ENCODE results near the gene MAEA.

The MAEA gene

DNA sequence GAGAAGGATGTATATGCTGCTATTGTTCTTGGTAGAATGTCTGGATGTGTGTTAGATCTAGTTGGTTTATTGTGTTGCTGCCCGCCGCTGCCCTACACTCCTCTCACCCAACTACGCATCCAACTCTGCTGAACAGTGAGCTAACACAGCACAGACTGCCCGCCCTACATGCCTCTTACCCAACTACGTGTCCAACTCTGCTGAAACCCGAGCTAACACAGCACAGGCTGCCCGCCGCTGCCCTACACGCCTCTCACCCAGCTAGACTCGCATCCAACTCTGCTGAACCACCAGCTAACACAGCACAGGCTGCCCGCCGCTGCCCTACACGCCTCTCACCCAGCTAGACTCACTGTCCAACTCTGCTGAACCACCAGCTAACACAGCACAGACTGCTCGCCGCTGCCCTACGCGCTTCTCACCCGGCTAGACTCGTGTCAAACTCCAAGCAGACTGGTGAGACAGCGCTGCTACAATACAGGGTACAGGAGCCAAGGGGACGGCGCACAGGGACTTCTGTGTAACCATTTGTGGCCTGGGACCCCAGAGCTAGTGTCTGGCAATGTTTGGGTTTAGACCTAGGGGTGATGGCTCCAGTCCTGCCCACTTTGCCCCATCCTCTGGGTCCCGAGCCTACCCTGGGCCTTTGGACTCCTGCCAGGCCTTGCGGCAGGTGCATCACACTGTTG lies 29.1 kb upstream of the MAEA start:
- Histone ChIP-seq H3K4me2 (no peak overlapping the region), H3K27ac (no peak overlapping the region), H3K9ac (no peak overlapping the region), H3K79me2 (ENCODE audit: insufficient read depth, low read depth) (no peaks in the 10 kb centered on the region), H3K36me3 (ENCODE audit: insufficient read depth) (no peaks in the 10 kb centered on the region), H2AFZ (ENCODE audit: low read depth) (no peak overlapping the region), H3K4me1 (ENCODE audit: low read depth, poor library complexity, severe bottlenecking) (no peaks in the 10 kb centered on the region), H3K4me3 (IDR thresholded peaks at IDR 0.05; ENCODE audit: insufficient read depth, low read depth, low read length) (no peak overlapping the region), H3K27me3 (ENCODE audit: insufficient read depth, low read depth) (no peaks in the 10 kb centered on the region), H4K20me1 (ENCODE audit: insufficient read depth) (no peaks in the 10 kb centered on the region)
- TF ChIP-seq, protein P1, sequence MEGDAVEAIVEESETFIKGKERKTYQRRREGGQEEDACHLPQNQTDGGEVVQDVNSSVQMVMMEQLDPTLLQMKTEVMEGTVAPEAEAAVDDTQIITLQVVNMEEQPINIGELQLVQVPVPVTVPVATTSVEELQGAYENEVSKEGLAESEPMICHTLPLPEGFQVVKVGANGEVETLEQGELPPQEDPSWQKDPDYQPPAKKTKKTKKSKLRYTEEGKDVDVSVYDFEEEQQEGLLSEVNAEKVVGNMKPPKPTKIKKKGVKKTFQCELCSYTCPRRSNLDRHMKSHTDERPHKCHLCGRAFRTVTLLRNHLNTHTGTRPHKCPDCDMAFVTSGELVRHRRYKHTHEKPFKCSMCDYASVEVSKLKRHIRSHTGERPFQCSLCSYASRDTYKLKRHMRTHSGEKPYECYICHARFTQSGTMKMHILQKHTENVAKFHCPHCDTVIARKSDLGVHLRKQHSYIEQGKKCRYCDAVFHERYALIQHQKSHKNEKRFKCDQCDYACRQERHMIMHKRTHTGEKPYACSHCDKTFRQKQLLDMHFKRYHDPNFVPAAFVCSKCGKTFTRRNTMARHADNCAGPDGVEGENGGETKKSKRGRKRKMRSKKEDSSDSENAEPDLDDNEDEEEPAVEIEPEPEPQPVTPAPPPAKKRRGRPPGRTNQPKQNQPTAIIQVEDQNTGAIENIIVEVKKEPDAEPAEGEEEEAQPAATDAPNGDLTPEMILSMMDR (conservative IDR thresholded peaks at IDR 0.05; ENCODE audit: low read depth, low read length) = no peak

DNA sequence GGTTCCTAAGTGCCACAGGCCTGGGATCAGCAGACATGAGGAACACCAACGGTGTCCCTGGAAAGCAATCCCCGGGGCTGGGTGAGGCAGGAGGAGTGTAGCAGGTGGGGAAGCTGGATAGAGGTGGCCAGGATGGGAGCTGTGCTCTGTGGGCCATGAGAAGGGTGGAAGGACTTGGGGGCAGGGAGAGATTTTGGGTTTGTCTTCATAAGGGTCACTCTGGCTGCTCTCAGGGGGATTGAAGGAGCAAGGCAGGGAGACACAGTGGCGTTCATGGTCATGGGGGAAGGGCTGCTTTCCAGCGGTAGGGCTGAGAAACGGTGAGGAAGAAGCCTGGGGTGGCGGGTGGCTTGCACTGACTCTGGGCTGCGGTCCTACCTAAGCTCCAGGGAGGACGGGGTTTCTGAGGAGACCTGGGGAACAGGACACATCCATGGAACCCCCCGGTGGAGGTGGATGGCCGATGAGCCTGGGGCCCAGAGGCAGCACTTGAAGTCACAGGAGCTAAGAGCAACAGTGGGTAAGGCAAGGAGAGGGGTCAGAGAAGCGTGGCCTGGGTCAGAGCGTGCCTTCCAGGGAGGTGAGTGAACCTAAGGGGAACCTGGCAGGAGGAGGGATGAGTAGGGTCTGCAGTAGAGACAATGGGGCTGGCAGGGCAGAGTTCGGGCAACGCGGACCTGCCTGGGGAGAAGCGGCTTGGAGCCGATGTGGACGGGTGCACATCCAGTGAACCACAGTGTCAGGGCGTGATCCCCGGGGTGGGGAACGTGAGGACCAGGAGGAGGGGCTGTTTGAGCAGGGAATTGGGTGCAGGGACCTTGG lies 28.4 kb upstream of the MAEA start:
- H3K79me2 ChIP-seq (ENCODE audit: insufficient read depth, low read depth) = no peaks in the 10 kb centered on the region
- H3K27me3 ChIP-seq (ENCODE audit: insufficient read depth, low read depth) = no peaks in the 10 kb centered on the region
- H3K36me3 ChIP-seq (ENCODE audit: insufficient read depth) = no peaks in the 10 kb centered on the region
- no peak overlapping the region for H3K9ac ChIP-seq
- H2AFZ ChIP-seq (ENCODE audit: low read depth) = no peak overlapping the region
- H4K20me1 ChIP-seq (ENCODE audit: insufficient read depth) = no peaks in the 10 kb centered on the region
- H3K4me3 ChIP-seq (IDR thresholded peaks at IDR 0.05; ENCODE audit: insufficient read depth, low read depth, low read length) = no peak overlapping the region
- TF ChIP-seq, protein P1 (conservative IDR thresholded peaks at IDR 0.05; ENCODE audit: low read depth, low read length) = no peak
- H3K4me1 ChIP-seq (ENCODE audit: low read depth, poor library complexity, severe bottlenecking) = no peaks in the 10 kb centered on the region
- H3K4me2 ChIP-seq = no peak overlapping the region
- H3K27ac ChIP-seq = no peak overlapping the region

DNA sequence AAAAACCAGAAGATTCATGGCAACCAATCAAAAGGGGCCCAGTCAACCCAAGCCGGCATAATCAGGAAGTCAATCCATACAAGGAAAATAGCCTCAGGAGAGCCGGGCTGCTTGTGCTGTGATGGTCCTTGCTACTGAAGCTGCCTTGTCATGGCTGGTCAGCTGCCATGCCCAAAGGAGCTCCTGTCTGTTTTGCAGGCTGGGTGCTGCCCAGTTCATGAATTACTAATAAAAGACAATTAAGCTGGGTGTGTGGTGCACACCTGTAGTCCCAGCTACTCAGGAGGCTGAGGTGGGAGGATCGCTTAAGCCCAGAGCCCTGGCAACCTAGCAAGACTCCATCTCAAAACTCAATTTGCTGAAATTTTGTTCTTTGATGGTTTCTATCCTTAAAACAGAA lies 24.7 kb upstream of the MAEA start:
- H3K27me3 ChIP-seq (ENCODE audit: insufficient read depth, low read depth) = no peaks in the 10 kb centered on the region
- H3K9ac ChIP-seq = no peak overlapping the region
- TF ChIP-seq, protein P1 (conservative IDR thresholded peaks at IDR 0.05; ENCODE audit: low read depth, low read length) = no peak
- H3K4me2 ChIP-seq = no peak overlapping the region
- H3K36me3 ChIP-seq (ENCODE audit: insufficient read depth) = no peaks in the 10 kb centered on the region
- no peak overlapping the region for H3K27ac ChIP-seq
- H2AFZ ChIP-seq (ENCODE audit: low read depth) = no peak overlapping the region
- peaks cover 6% of the 10 kb centered on the region for H3K4me1 ChIP-seq (ENCODE audit: low read depth, poor library complexity, severe bottlenecking)
- H3K4me3 ChIP-seq (IDR thresholded peaks at IDR 0.05; ENCODE audit: insufficient read depth, low read depth, low read length) = no peak overlapping the region
- H4K20me1 ChIP-seq (ENCODE audit: insufficient read depth) = no peaks in the 10 kb centered on the region
- H3K79me2 ChIP-seq (ENCODE audit: insufficient read depth, low read depth) = no peaks in the 10 kb centered on the region

DNA sequence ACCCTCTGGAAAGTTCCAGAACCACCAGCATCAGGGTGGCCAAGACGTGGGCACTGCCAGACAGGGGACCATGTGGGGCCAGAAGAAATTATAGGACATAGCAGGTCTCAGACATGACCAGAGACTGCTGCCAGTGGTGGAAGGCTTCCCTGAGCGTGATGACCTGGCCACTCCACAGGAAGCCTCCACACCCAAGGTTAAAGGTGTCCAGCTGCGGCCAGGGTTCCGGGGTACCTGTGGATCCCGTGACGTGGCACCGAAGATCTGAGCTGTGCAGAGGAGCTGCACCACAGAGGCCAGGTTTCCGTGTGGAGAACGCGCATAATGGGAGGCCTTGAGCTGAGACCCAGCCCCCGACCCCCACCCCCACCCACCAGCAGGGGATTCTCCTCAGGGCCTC lies 24.3 kb upstream of the MAEA start:
- H3K27me3 ChIP-seq (ENCODE audit: insufficient read depth, low read depth) = no peaks in the 10 kb centered on the region
- H3K9ac ChIP-seq = no peak overlapping the region
- H3K27ac ChIP-seq = no peak overlapping the region
- no peak overlapping the region for H3K4me3 ChIP-seq (IDR thresholded peaks at IDR 0.05; ENCODE audit: insufficient read depth, low read depth, low read length)
- H4K20me1 ChIP-seq (ENCODE audit: insufficient read depth) = no peaks in the 10 kb centered on the region
- H3K36me3 ChIP-seq (ENCODE audit: insufficient read depth) = no peaks in the 10 kb centered on the region
- H3K4me1 ChIP-seq (ENCODE audit: low read depth, poor library complexity, severe bottlenecking) = peaks cover 6% of the 10 kb centered on the region
- TF ChIP-seq, protein P1 (conservative IDR thresholded peaks at IDR 0.05; ENCODE audit: low read depth, low read length) = no peak
- no peak overlapping the region for H3K4me2 ChIP-seq
- H2AFZ ChIP-seq (ENCODE audit: low read depth) = no peak overlapping the region
- no peaks in the 10 kb centered on the region for H3K79me2 ChIP-seq (ENCODE audit: insufficient read depth, low read depth)

Measured in KMS-11 (cell line).